HG02840 (cell line): Measurements from ENCODE around the gene GARIN5B.

Experiments
- ATAC-seq: cut with Tn5 transposase; IDR thresholded peaks from one replicate; pipeline ENCODE4 v1.9.1; 2021; ENCODE audit warnings: mild to moderate bottlenecking, moderate library complexity, moderate number of reproducible peaks; ENCODE audit not compliant: unreplicated experiment, low FRiP score

The GARIN5B gene

GRCh38 chr19:55389386-55390317 is 26.6 kb upstream of the GARIN5B start:
- ATAC-seq = no peak

GRCh38 chr19:55387736-55388497 is 24.9 kb upstream of the GARIN5B start:
- ATAC-seq = no peak

GRCh38 chr19:55386493-55386971 is 23.5 kb upstream of the GARIN5B start:
- ATAC-seq = no peak

GRCh38 chr19:55385724-55386492 is 22.8 kb upstream of the GARIN5B start, which contains the start of gene RPL28:
RPL28 (plus strand) TSS chr19:55385932; CDS start chr19:55386358, 426 bp downstream.
- ATAC-seq = peak; percentile 65

GRCh38 chr19:55384920-55385723 is 22.1 kb upstream of the GARIN5B start:
- peak; percentile 57 for ATAC-seq

GRCh38 chr19:55384131-55384919 is 21.3 kb upstream of the GARIN5B start, which contains the start of gene TMEM238:
TMEM238 (minus strand) TSS chr19:55384292; CDS start chr19:55384259, 33 bp downstream.
- no peak for ATAC-seq

GRCh38 chr19:55383279-55384130 is 20.4 kb upstream of the GARIN5B start:
- no peak for ATAC-seq

- ATAC-seq = no peak
These were observed 19.5 kb upstream of the GARIN5B start for GRCh38 chr19:55382522-55383054.

- no peak for ATAC-seq
These were observed 19.0 kb upstream of the GARIN5B start for GRCh38 chr19:55382013-55382412.

GRCh38 chr19:55379174-55379573 is 16.1 kb upstream of the GARIN5B start:
- ATAC-seq = no peak

- ATAC-seq = no peak
These were observed 14.5 kb upstream of the GARIN5B start for GRCh38 chr19:55377356-55378131.

- no peak for ATAC-seq
These were observed 13.3 kb upstream of the GARIN5B start, which contains the start of gene TMEM190 for GRCh38 chr19:55376241-55376933. TMEM190 (plus strand) TSS chr19:55376826; CDS start chr19:55376854, 28 bp downstream.

- no peak for ATAC-seq
These were observed 11.1 kb upstream of the GARIN5B start for GRCh38 chr19:55373993-55374757.

- ATAC-seq = no peak
These were observed 10.4 kb upstream of the GARIN5B start for GRCh38 chr19:55373306-55373992.
